ENCODE results near the gene LAIR1. TPM values are rescaled to one million over a fixed set of nuclear protein-coding genes. Genes with fewer than 3 reads are reported as not detected.
"Not testable (repeated sequence)": the region's sequence is repeated elsewhere in the genome, so short reads cannot be mapped to it uniquely, and the experiment has no call there.

LAIR1 gene
- total RNA-seq, 2 donors from 2014 or later, result 4.2 to 7.8 TPM

DNA sequence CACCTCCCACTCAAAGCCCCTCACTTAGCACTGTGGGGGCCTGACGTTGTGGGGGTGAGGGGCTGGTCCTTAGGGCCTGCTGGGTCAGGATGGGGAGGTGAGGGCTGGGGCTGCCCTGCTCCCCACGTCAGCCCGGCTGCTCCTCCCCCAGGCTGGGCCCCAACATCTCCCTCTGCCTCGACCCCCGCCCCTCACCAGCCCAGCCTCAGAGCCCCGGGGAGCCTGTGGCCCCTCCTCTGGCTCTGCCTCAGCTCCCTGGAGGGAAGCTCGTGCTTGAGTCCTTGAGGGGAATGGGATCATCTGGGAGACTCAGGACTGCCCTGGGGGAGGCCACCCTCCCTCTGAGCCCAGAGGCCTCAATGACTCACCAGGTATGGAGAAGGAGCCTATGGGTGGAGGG is 32.6 kb downstream of the LAIR1 start:
- Histone ChIP-seq H3K4me1 (no peaks in the 10 kb centered on the region), H3K36me3 (no peaks in the 10 kb centered on the region), H3K27ac (no peak overlapping the region), H3K27me3 (no peaks in the 10 kb centered on the region), H3K9me3 (no peaks in the 10 kb centered on the region), H3K4me3 (no peak overlapping the region)
- TF ChIP-seq, protein P1, sequence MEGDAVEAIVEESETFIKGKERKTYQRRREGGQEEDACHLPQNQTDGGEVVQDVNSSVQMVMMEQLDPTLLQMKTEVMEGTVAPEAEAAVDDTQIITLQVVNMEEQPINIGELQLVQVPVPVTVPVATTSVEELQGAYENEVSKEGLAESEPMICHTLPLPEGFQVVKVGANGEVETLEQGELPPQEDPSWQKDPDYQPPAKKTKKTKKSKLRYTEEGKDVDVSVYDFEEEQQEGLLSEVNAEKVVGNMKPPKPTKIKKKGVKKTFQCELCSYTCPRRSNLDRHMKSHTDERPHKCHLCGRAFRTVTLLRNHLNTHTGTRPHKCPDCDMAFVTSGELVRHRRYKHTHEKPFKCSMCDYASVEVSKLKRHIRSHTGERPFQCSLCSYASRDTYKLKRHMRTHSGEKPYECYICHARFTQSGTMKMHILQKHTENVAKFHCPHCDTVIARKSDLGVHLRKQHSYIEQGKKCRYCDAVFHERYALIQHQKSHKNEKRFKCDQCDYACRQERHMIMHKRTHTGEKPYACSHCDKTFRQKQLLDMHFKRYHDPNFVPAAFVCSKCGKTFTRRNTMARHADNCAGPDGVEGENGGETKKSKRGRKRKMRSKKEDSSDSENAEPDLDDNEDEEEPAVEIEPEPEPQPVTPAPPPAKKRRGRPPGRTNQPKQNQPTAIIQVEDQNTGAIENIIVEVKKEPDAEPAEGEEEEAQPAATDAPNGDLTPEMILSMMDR (IDR thresholded peaks at IDR 0.05), result no peak
- no peak for DNase-seq (ENCODE audit: low spot score)

DNA sequence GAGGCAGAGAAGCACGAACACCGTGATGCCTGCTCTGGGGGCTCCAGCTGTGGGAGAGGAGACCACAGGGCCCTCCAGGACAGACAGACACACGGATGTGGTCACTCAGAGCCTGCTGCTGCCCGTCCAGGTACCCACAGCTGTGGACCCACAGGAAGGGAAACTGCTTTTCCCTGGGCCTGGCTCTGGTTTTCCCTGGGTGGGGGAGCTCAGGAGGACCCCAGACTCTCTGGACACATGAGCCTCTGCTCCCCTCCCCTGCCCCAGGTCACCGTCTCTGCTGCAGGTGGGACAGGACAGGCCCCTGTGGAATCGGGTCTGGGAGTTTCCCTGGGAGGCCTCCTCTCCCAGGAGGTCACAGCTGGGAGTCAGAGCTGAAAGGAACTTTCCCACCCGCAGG is 33.1 kb downstream of the LAIR1 start:
- TF ChIP-seq, protein P1 (IDR thresholded peaks at IDR 0.05), result no peak
- H3K36me3 ChIP-seq, result no peaks in the 10 kb centered on the region
- no peak overlapping the region for H3K4me3 ChIP-seq
- no peaks in the 10 kb centered on the region for H3K27me3 ChIP-seq
- DNase-seq (ENCODE audit: low spot score), result no peak
- H3K4me1 ChIP-seq, result no peaks in the 10 kb centered on the region
- H3K9me3 ChIP-seq, result no peaks in the 10 kb centered on the region
- H3K27ac ChIP-seq, result no peak overlapping the region

DNA sequence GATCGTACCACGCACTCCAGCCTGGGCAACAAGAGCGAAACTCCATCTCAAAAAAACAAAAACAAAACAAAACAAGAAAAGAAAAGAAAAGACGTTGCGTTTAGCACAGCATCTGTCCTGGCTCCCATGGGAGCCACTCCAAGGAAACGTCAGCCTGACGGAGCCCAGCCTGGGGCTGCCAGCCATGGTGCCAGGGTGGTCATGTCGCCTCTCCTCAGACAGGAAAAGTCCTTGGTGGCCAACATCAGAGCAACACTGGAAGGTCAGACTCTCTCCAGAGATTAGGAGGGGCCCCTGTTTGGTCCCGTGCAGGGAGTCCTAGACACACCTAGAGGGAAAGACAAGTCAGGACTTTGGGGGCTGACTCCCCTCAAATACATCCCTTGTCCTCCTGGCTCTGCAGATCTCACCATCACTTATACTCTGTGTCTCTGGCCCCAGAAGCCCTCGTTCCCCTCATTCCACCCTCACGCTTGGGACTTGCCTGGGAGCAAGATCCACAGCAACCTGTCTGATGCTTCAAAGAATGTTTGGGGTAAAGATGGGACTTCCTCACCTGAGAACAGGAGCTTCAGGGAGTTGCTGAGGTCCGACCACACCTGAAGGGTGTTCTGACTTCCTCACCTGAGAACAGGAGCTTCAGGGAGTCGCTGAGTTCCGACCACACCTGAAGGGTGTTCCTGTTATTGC is 35.1 kb downstream of the LAIR1 start:
- no peak for DNase-seq (ENCODE audit: low spot score)
- H3K4me1 ChIP-seq, result no peaks in the 10 kb centered on the region
- no peak overlapping the region for H3K4me3 ChIP-seq
- H3K9me3 ChIP-seq, result no peaks in the 10 kb centered on the region
- no peaks in the 10 kb centered on the region for H3K27me3 ChIP-seq
- TF ChIP-seq, protein P1 (IDR thresholded peaks at IDR 0.05), result no peak
- H3K36me3 ChIP-seq, result no peaks in the 10 kb centered on the region
- H3K27ac ChIP-seq, result no peak overlapping the region

DNA sequence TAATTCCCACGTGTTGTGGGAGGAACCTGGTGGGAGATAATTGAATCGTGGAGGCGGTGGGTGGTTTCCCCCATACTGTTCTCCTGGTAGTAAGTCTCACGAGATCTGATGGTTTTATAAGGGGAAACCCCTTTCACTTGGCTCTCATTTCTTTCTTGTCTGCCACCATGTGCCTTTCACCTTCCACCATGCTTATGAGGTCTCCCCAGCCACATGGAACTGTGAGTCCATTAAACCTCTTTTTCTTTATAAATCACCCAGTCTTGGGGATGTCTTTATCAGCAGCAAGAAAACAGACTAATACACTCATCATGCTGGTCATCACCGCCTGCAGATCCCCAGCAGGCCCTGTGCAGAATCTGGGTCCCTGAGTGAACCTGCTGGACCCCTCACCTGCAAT is 36.0 kb downstream of the LAIR1 start:
- not testable (repeated sequence) for H3K27ac ChIP-seq; H3K27me3 ChIP-seq; DNase-seq (ENCODE audit: low spot score); H3K36me3 ChIP-seq; H3K9me3 ChIP-seq; H3K4me3 ChIP-seq; H3K4me1 ChIP-seq

DNA sequence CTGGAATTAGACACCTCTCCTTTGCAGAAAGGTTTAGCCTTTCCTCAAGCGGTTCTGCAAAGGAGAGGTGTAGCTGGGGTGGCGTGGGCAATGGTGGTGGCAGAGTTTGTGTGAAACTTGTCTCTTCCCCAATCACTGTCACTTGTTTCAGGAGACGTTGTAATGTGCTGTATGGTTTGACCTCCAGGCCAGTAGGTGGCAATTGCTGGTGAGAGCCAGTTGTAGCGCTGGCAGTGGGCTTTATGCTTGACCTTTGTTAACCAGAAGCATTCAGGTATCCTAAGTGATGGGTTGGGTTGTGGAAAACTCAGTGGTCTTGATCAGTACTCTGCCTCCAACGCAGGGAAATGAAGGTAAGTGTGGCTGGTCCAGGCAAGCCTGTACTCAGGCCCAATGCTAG is 39.1 kb downstream of the LAIR1 start:
- Histone ChIP-seq H3K4me1 (no peaks in the 10 kb centered on the region), H3K36me3 (no peaks in the 10 kb centered on the region), H3K9me3 (no peaks in the 10 kb centered on the region), H3K4me3 (no peak overlapping the region), H3K27ac (no peak overlapping the region), H3K27me3 (no peaks in the 10 kb centered on the region)
- no peak for DNase-seq (ENCODE audit: low spot score)
- TF ChIP-seq, protein P1 (IDR thresholded peaks at IDR 0.05), result no peak

DNA sequence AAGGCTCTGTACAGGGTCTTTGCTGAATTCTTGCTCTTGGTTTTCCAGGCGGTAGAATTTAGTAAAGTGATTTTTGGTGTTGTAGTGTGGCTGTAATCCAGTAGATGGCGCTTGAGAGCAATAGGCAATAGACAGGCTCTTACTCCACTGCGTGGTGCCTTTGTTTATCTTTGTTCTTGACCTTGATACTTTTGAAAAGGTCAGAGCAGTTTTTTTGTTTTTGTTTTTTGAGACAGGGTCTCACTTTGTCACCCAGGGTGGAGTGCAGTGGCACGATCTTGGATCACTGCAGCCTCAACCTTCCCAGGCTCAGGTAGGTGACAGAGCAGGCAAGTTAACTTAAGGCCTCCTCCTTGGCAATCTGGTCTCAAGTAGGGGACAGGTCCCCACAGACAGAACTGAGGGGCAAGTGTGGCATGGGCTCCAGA is 39.5 kb downstream of the LAIR1 start:
- H3K36me3 ChIP-seq, result no peaks in the 10 kb centered on the region
- no peaks in the 10 kb centered on the region for H3K4me1 ChIP-seq
- H3K9me3 ChIP-seq, result no peaks in the 10 kb centered on the region
- no peak for DNase-seq (ENCODE audit: low spot score)
- H3K27me3 ChIP-seq, result no peaks in the 10 kb centered on the region
- TF ChIP-seq, protein P1 (IDR thresholded peaks at IDR 0.05), result peak; percentile 48 to 78
- no peak overlapping the region for H3K4me3 ChIP-seq
- H3K27ac ChIP-seq, result no peak overlapping the region

Measured in right atrium auricular region (tissue), 2 donors.